ENCODE results near the gene ULK1. TPM values are rescaled to one million over a fixed set of nuclear protein-coding genes. Genes with fewer than 3 reads are reported as not detected.
"Not testable (repeated sequence)": the region's sequence is repeated elsewhere in the genome, so short reads cannot be mapped to it uniquely, and the experiment has no call there.

ULK1 gene
- total RNA-seq, 1 donor from 2014 or later = 33.1 TPM

GRCh38 chr12:131950182-131950913 lies 55.9 kb downstream of the ULK1 start:
- no peaks in the 10 kb centered on the region for H3K9me3 ChIP-seq
- intact Hi-C loops (cut with DNase I) = no loop called here
- H3K4me3 ChIP-seq = peak overlapping the region; percentile 97 to 99
- no peaks in the 10 kb centered on the region for H3K36me3 ChIP-seq
- peaks cover 45% of the 10 kb centered on the region for H3K4me1 ChIP-seq
- DNase-seq (ENCODE audit: extremely low spot score in 2 of 2) = no peak
- H3K27ac ChIP-seq = peak overlapping the region; percentile 75
- no peaks in the 10 kb centered on the region for H3K27me3 ChIP-seq
- no peak for TF ChIP-seq CTCF (IDR thresholded peaks at IDR 0.05)
- no peak for TF ChIP-seq POLR2A (IDR thresholded peaks at IDR 0.05)
- no peak for TF ChIP-seq POLR2AphosphoS5 (IDR thresholded peaks at IDR 0.05; ENCODE audit: insufficient read depth in 1 of 2, low read depth in 1 of 2)

GRCh38 chr12:131953810-131954209 lies 59.4 kb downstream of the ULK1 start:
- intact Hi-C loops (cut with DNase I); DNase-seq (ENCODE audit: extremely low spot score in 2 of 2); H3K27me3 ChIP-seq; H3K36me3 ChIP-seq; H3K27ac ChIP-seq; H3K9me3 ChIP-seq; H3K4me3 ChIP-seq: not testable (repeated sequence)
- H3K4me1 ChIP-seq = peaks cover 68% of the 10 kb centered on the region

- H3K36me3 ChIP-seq; H3K4me3 ChIP-seq; DNase-seq (ENCODE audit: extremely low spot score in 2 of 2); H3K27me3 ChIP-seq; H3K9me3 ChIP-seq; H3K27ac ChIP-seq; intact Hi-C loops (cut with DNase I): not testable (repeated sequence)
- H3K4me1 ChIP-seq = peaks cover 69% of the 10 kb centered on the region
Observed at GRCh38 chr12:131954460-131954859, 60.0 kb downstream of the ULK1 start.

- DNase-seq (ENCODE audit: extremely low spot score in 2 of 2) = no peak
- peaks cover 50% of the 10 kb centered on the region for H3K4me1 ChIP-seq
- intact Hi-C loops (cut with DNase I) = no loop called here
- no peak for TF ChIP-seq POLR2A (IDR thresholded peaks at IDR 0.05)
- TF ChIP-seq CTCF (IDR thresholded peaks at IDR 0.05) = no peak
- no peak for TF ChIP-seq POLR2AphosphoS5 (IDR thresholded peaks at IDR 0.05; ENCODE audit: insufficient read depth in 1 of 2, low read depth in 1 of 2)
- H3K36me3 ChIP-seq = peaks cover 0 to 12% of the 10 kb centered on the region in 2 donors
- H3K27me3 ChIP-seq = no peaks in the 10 kb centered on the region
- H3K9me3 ChIP-seq = no peaks in the 10 kb centered on the region
- no peak overlapping the region for H3K4me3 ChIP-seq
- H3K27ac ChIP-seq = no peak overlapping the region
Observed at GRCh38 chr12:131959116-131959515, 64.7 kb downstream of the ULK1 start.

- H3K27ac ChIP-seq = no peak overlapping the region
- peaks cover 0 to 12% of the 10 kb centered on the region in 2 donors for H3K36me3 ChIP-seq
- H3K9me3 ChIP-seq = no peaks in the 10 kb centered on the region
- H3K4me3 ChIP-seq = no peak overlapping the region
- H3K27me3 ChIP-seq = no peaks in the 10 kb centered on the region
- no peak for TF ChIP-seq CTCF (IDR thresholded peaks at IDR 0.05)
- TF ChIP-seq POLR2AphosphoS5 (IDR thresholded peaks at IDR 0.05; ENCODE audit: insufficient read depth in 1 of 2, low read depth in 1 of 2) = no peak
- no peak for TF ChIP-seq POLR2A (IDR thresholded peaks at IDR 0.05)
- no peak for DNase-seq (ENCODE audit: extremely low spot score in 2 of 2)
- H3K4me1 ChIP-seq = peaks cover 55% of the 10 kb centered on the region
- intact Hi-C loops (cut with DNase I) = no loop called here
Observed at GRCh38 chr12:131959641-131960589, 65.5 kb downstream of the ULK1 start.

- DNase-seq (ENCODE audit: extremely low spot score in 2 of 2); intact Hi-C loops (cut with DNase I); H3K27me3 ChIP-seq; H3K4me3 ChIP-seq; H3K9me3 ChIP-seq; H3K27ac ChIP-seq: not testable (repeated sequence)
- H3K4me1 ChIP-seq = peaks cover 56% of the 10 kb centered on the region
- H3K36me3 ChIP-seq = peaks cover 0 to 12% of the 10 kb centered on the region in 2 donors
Observed at GRCh38 chr12:131960590-131961325, 66.3 kb downstream of the ULK1 start.

GRCh38 chr12:131961328-131961727 lies 66.9 kb downstream of the ULK1 start:
- DNase-seq (ENCODE audit: extremely low spot score in 2 of 2); intact Hi-C loops (cut with DNase I); H3K9me3 ChIP-seq; H3K27ac ChIP-seq; H3K4me3 ChIP-seq; H3K27me3 ChIP-seq: not testable (repeated sequence)
- H3K4me1 ChIP-seq = peaks cover 55% of the 10 kb centered on the region
- H3K36me3 ChIP-seq = peaks cover 0 to 12% of the 10 kb centered on the region in 2 donors
